Forelimb muscle (tissue), 1 donor: Measurements from ENCODE around the gene FAM98A. TPM values are rescaled to one million over a fixed set of nuclear protein-coding genes. Genes with fewer than 3 reads are reported as not detected.

Experiments
- DNase-seq: peaks from one replicate; pipeline ENCODE4 v3.0.0-alpha.2; 2013; ENCODE audit warnings: low read depth
- polyA plus RNA-seq: library from polyadenylated mRNA; unstranded; fragments of 120-200 nt; gene quantifications from one replicate; pipeline ENCODE4 v1.2.1, GENCODE V29; 2013; ENCODE audit not compliant: insufficient read length

FAM98A gene
- polyA plus RNA-seq: 38.0 TPM

DNA sequence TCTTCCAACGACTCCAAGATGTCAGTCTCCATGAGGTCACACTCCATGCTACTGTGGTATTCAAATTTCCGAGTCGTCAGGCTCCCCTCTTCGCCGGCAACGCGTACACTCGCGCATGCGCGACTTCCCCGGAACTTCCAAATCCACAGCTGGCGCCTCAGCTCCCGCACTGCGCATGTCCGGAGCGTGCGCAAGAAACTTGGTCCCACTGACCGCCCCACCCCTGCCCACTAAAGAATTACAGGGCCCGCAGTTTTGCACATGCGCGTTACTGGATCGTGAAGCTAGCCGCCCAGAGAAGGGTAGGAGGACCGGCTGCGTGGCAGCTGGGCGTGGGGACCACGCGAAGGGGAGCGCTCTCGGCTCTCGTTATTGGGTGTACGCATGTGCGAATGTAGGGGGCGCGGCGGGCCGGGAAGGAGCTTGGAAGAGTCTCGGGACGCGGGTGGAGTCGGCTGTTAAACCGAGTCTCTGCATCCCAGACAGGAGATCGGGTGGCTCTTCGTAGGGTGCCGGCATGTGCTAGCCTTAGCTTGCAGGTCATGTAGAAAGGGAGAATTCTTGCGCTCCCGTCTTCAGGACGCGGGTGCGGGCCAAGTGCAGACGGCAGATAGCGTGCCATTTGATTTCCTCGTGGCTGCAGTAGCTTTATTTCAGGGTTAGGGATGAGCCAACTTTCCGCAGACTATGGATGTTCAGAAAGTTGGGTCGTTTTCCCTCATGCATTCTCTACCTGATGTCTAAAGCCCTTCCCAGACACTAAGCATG is at the start of gene FAM98A:
FAM98A (minus strand) TSS at position 125 of the 768 bp plus-strand sequence; CDS start at position 47, 78 bp downstream.
- peak; percentile 99 for DNase-seq

DNA sequence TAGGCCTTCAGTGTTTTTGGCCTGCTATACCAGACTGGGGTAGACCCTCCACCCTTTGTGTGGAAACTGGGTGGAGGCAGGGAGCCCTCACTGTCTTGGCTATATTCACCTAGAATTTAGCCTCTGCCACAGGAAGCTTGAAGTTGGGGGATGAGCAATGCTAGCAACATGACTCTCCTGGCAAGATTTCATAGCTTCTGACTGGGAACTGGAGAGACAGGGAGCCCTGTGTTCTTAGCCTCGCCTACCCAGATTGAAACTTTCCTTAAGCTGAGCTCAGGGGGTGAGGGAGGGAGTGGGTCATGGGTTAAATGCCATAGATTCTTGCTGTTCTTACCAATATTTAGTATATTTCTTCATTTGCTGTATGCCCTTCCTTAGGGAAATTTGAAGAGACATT is 46.8 kb upstream of the FAM98A start:
- DNase-seq: no peak

DNA sequence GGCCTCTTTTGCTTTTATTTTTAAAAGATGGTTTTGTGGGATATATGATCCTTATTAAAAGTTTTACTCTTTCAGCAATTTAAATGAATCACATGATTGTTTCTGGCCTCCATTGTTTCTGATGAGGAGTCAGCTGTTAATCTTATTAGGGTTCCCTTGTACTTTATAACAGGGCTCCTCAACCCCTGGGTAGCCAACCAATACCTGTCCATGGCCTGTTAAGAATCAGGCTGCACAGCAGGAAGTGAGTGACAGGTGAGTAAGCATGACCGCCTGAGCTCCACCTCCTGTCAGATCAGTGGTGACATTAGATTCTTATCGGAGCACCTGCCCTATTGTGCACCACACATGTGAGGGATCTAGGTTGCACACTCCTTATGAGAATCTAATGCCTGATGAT is 45.1 kb upstream of the FAM98A start:
- no peak for DNase-seq

DNA sequence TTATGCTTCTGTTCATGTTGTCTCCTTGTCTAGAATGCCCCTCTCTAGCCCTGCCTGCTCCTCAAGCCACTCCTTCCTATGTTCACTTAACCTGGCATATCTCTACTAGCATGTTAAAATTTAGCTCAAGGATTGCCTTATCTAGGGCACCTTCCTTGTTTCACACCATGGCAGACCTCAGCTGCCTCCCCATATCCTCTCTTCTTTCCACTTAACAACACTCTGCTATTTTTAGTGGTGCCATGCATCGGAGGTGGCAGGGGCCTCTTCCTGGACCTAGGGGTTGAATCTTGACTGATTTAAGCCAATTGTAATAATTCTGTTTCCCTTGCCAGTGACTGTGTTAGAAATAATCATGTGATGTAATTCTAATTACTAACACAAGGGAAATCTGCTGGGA is 36.9 kb upstream of the FAM98A start:
- no peak for DNase-seq

DNA sequence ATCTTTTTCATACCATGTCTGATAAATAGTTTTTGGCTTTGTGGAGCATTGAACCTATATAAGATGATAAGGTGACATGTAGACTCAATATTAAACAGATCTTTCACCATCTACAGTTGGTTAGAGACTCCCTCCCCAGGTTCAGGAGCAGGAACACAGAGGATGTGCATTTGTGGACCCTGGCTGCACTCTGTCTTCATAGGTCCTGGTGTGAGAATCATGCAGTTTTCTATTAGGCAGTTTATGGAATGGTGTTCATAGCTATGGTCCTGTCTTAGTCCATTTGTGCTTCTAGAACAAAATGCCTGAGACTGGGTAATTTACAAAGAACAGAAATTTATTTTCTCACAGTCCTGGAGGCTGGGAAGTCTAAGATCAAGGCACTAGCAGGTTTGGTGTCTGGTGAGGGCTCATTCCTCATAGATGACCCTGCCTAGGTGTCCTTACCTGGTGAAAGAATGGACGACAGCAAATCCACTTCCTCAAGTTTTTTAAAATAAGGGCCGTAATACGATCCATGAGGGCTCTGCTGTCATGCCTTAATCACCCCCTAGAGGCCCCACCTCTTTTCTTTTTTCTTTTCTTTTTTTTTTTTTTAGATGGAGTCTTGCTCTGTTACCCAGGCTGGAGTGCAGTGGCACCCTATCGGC is 35.3 kb upstream of the FAM98A start:
- no peak for DNase-seq

DNA sequence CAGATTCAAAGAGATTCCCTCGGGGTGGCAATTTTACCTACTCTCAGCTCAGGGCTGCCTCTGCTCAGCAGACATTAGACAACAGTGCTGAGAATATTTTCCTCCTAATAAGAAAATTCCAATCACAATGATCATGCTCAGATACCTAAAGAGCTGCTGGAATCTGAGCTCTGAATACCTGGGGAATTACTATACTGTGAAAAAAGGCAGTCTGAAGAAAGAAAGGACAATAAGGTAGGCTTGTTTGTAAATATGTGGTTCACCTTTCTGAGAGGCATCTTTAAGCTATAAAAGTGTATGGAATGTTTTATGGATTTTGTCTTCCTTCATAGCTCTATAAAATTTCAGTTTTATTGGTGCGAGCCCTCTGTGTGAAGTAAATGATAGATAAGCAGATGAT is 34.2 kb upstream of the FAM98A start:
- no peak for DNase-seq

DNA sequence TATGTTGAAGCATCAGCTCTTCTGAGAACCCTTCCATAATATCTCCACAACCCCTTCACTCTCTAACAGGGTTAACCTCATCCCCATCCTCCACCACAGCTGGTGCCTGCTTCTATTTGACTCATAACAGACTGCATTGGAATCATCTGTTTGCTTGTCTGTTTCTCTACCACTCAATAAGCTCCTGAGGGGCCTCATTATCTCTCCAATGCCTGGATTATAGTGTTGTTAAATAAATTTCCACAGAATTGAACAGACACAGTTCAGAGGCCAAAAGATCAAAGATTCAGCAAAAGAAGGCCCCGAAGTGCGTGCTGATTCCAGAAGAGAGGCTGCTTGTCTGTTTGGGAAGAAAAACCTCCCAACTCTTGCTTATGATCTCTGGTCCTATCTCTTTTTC is 33.7 kb upstream of the FAM98A start:
- no peak for DNase-seq

DNA sequence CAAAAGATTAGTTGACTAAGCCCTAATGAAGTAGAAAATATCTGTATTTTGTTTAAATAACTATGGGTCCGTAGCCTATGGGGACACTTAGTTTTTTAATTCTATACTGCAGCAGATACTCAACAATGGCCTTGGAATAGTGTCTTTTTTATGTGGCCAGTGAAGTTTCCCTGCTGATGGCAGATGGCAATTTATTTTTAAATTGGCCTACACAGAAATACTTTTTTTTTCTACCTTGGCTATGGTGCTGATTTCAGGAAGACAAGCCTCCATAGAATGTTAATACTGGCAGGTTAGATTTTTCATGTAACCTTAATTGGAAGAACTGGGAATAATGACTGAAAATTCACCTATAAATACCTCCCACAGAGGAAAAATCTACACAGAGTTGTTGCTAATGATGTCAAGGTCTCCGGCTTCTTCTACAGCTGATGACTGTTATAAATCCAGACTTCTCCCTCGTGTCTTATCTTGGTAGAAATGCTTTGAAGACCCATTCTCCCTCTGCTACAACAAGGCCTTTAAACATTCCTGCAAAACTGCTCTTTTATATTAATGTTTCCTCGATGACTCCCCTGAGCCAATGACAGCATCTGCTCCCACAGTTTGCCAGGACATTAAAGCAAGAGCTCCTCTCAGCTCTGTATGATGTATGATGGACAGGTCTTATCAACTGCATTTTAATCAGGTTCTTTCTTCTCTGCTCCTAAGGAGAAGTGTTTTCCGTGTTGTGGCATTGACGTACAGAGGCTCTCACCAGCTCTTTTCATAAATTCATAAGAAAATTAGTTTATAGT is 29.1 kb upstream of the FAM98A start:
- DNase-seq: no peak

DNA sequence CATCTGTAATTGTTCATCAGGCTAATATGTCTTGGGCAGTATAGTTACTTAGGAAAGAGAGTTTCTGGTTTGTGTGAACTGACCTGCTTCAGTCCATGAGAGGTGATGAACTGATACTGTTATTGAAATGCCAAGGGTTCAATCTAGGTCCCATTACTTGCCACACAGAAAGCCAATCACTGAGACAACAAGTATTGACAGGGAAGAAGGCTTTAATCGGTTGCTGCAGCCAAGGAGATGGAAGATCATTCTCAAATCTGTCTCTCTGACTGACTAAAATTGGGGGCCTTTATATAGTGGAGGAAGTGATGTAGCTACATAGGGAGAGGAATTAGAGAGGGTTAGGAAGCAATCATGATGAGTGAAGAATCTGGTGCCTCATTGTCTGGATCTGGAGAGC is 19.9 kb upstream of the FAM98A start:
- DNase-seq: no peak

DNA sequence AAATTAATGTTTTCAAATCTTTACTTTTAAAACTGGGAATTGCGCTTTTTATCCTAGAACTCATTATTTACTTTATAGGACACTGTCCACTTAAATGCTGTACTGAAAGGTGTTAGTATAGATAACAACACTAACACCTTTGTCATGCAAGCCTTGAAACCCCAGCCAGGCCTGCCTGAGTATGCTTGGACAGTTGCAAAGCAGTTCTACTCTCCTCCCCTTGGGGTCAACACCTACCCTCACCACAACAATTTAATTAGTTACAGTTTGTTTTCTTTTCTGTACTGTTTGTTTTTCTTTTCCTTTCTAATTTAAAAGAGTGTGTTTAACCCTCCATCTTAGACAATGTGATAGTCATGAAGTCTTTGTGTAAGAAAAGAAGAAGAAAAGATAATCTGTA is 18.9 kb upstream of the FAM98A start:
- DNase-seq: no peak

DNA sequence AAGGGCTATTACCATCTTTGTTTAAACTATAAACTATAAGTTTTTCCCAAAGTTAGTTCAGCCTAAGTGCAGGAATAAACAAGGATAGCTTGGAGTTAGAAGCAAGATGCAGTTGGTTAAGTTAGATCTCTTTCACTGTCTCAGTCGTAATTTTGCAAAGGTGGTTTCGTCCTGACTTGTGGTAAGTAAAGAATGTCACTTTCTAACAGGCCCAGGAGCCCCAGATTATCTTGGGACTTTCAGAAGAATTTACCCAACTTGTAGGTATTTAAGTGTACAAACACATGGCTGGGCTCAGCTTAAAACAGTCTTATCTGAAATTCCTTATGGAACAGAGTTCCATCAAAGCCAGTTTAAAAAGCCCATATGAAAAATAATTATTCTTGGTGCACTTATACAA is 18.3 kb upstream of the FAM98A start:
- DNase-seq: no peak

DNA sequence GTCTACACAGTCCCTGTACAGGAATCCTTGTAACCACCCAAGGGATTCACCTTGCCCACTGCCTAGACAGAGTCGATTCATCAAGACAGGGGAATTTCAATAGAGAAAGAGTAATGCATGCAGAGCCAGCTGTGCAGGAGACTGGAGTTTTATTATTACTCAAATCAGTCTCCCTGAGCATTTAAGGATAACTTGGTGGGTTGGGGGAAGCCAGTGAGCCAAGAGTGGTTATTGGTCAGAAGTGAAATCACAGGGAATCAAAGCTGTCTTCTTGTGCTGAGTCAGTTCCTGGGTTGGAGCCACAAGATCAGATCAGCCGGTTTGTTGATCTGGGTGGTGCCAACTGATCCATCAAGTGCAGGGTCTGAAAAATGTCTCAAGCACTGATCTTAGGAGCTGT is 17.8 kb upstream of the FAM98A start:
- DNase-seq: no peak

DNA sequence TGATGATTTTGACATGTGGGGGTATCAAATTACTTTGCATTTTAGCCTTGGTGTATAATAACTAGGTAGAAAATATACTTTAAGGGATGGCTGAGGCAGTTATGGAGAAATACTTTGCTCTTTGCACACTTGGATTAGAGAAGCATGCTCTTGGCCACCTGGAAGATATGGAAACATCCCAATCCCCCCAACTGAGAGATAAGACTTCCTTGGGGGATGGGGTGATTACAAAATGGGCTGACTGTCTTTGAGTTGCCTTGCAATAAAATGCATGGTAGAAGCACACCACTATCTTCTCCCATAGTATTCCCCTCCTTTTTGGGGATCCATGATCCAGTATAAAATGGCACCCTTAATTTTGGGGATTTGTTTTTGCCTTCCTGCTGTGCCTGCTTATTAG is 15.1 kb upstream of the FAM98A start:
- no peak for DNase-seq

DNA sequence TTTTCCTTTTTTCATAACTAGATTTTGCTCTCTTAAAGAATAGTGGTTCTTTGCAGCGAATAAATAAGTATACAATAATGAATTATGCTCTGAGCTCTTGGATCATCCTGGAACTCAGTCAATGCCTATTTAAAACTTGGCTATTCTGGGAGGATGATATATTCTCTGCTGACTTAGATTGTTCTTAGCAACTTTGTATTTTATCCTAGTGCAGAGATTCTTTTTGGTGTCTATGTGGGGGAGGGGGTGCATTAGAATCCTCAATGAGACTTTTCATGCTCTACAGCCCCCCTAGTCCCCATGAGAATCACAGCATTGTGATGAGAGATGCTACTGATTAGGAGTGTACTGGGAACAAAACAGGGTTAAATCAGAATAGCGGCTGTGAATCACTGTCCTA is 8.8 kb upstream of the FAM98A start:
- no peak for DNase-seq

DNA sequence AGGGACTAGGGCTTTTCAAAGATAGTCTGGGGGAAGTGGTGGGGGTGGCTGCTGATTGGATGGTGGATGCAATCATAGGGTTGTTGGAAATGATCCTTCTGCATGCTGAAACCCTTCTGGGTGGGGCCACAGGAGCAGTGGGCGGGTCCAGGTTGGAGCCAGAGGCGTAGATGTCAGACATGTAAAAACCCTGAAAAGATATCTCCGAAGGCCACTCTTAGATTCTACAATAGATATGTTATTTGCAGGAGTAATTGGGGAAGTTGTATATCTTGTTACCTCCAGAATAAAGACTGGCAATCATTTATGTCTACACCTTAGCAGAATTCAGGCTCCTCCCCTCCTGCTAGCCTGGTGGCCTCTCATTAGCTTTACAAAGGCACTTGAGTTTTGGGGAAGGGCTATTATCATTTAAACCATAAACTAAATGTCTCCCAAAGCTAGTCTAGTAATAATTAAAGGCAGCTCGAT is 8.2 kb upstream of the FAM98A start:
- DNase-seq: no peak

DNA sequence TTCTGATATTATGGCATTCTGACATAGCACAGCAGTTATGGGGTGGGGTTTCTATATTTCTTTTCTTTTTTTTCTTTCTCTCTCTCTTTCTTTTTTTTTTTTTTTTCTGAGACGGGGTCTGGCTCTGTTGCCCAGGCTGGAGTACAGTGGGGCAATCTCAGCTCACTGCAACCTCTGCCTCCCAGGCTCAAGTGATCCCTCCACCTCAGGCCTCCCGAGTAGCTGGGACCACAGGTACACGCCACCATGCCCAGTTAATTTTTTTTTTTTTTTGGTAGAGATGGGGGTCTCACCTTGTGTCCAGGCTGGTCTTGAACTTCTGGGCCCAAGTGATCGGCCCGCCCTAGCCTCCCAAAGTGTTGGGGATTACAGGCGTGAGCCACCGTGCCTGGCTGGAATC is 7.5 kb upstream of the FAM98A start:
- DNase-seq: no peak

DNA sequence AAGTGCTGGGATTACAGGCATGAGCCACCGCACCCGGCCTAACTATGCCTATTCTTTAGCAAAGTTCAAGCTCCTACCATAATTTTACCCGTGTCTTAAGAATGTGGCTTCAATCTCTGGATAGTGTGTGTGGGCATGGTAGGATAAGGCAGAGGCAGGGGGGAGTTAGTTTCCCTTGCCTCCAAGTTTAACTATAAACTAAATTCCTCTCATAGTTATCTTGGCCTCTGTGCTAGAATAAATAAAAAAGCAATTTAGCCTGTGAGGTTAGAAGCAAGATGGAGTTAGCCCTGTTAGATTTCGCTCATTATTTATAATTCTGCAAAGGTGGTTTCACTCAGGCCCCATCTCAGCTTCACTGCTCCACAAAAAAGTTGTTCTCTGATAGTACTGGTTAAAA is 7.0 kb upstream of the FAM98A start:
- no peak for DNase-seq

DNA sequence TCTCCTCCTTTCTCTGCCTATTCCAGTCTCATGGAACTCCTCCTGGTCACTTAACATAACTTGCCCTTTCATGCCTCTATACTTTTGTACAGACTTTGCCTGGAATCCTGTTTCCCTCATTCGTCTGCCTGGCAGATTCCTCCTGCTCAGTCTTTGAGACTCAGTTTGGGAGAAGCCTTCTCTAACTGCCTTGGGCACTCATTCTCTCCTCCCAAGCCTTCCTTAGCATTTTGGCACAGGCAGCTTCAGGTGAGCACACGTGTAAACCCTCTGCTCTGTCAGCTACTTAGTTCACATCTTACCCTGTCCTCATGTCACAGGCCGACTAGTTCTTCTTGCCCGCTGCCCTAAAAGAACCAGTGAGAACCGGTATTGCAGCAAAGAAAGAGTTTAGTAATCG is 6.0 kb upstream of the FAM98A start:
- DNase-seq: no peak

DNA sequence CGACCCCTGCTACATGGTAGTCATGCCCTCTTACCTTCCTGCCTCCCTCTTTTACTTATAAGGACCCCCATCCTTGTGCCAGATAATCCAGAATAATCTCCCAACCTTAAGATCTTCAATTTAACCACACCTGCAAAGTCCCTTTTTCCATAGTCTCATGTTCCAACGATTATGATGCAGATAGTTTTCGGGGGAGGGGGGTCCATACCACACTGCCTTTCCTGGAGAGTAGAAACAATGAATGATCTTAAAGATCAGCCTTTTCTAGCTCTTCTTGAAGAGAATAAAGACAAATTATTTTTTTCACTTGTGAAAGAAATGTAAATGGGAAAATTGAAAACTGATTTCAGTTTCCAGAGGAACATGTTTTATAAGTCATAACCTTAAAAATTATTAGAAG is 4.3 kb upstream of the FAM98A start:
- DNase-seq: no peak

DNA sequence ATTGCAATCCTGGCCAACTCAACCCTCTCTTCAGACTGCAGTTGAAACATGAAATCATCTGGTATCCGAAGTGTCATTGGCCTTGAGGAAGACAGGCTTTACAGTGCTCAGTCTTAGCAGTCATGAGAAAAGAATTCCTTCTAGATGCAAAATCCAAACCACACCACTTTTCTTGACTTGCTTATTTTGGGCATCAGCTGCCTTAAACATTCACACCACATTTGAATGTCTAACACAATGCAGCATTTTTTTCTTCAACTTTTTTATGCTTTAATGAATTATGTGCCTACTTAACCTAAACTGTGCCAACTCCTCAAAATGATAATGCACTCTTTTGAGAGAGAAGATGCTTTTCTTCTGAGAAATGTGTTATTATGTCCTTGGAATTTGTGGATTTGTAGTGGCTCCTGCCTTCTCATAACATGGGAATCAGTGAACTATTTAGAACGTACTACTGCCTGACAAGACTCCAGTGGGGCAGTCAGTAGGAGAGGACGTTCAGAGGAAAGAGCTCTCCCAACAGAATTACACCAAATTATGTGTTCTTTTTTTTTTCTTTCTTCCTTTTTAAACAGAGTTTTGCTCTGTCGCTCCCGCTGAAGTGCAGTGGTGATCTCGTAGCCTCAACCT is 3.2 kb upstream of the FAM98A start:
- DNase-seq: no peak

DNA sequence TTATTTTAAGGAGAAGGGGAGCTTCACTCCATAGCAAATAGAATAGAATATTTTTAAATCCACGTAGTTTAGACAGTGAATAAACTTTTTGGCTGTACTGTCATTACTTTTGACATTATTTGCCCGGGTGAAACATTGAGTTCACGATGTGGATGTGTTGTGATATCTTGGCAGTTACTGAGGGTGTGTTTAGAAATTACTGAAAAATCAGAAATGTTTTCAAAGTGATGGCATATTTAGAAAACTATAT is 769 bp upstream of the FAM98A start:
- no peak for DNase-seq

DNA sequence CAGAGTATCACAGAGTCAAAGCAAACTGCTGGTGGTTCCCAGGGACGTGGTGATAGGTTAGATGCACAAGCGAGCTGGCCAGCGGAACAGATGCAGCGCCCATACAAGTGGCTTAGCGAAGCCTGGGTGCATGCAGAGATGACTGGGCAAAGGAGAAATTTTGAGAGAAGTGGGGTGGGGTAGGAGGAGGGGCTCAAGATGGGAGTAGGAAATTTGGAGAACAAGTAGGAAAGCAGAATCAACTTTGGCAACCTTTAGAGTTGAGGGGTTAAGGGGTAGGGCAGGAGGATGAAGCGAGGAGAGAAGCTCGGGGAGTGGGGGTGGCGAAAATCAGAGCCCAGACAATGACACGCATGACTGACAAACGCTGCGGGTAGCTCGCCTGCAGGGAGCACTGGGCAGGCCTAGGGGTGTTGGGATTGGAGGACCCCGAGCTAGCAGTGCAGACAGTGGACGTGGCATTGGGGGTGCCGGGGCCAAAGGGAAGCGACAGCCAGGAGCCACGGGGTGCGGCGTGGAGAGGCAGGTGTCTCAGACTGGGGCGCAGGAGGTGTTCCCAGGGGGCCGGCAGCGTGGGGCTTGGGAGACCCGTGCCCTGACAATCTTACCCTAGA is 431 bp downstream of the FAM98A start:
- no peak for DNase-seq
